Stimulated activated naive B cell treated with anti-CD40 and anti-IgM and Interleukin-4, amounts not matched to agents 10 μg/mL and 1 μg/mL and 100 μg/mL, for 72 hours (primary cell): Measurements from ENCODE around the gene C3orf22.
"Not testable (repeated sequence)": the region's sequence is repeated elsewhere in the genome, so short reads cannot be mapped to it uniquely, and the experiment has no call there.

Experiments used
- ATAC-seq, 2 donors: fragments of 150-1000 bp; cut with Tn5 transposase; replicated peaks; 2 replicates each; pipeline ENCODE4 v1.10.0; 2021; ENCODE audit warnings: moderate library complexity in 1 of 2
- DNase-seq: peaks from one replicate; pipeline ENCODE4 v3.0.0; 2021
- H3K27ac Mint-ChIP-seq: one replicate; pipeline ENCODE4 v1.8.0; 2022; ENCODE audit warnings: mild to moderate bottlenecking, mixed read lengths
- H3K27me3 Mint-ChIP-seq, 2 donors: one replicate each; pipeline ENCODE4 v1.8.0; 2022; ENCODE audit warnings: mixed read lengths in 2 of 2
- H3K36me3 Mint-ChIP-seq, 2 donors: one replicate each; pipeline ENCODE4 v1.8.0; 2022; ENCODE audit warnings: mixed read lengths in 2 of 2, mild to moderate bottlenecking in 1 of 2
- H3K4me1 Mint-ChIP-seq, 2 donors: one replicate each; pipeline ENCODE4 v1.8.0; 2022; ENCODE audit warnings: mixed read lengths in 2 of 2, mild to moderate bottlenecking in 1 of 2
- H3K4me3 Mint-ChIP-seq, 2 donors: one replicate each; pipeline ENCODE4 v1.8.0; 2022; ENCODE audit warnings: mild to moderate bottlenecking in 2 of 2, mixed read lengths in 2 of 2, moderate library complexity in 1 of 2
- H3K9me3 Mint-ChIP-seq, 2 donors: one replicate each; pipeline ENCODE4 v1.8.0; 2022; ENCODE audit warnings: mixed read lengths in 2 of 2, mild to moderate bottlenecking in 1 of 2

C3orf22 gene

GRCh38 chr3:126542340-126543241 is 16.1 kb downstream of the C3orf22 start:
- DNase-seq: no peak
- Mint-ChIP-seq H3K27ac (no peak overlapping the region), H3K9me3 (peaks cover 0 to 3% of the 10 kb centered on the region in 2 donors), H3K27me3 (peaks cover 9 to 20% of the 10 kb centered on the region in 2 donors), H3K36me3 (no peaks in the 10 kb centered on the region), H3K4me3 (no peak overlapping the region), H3K4me1 (peaks cover 0 to 15% of the 10 kb centered on the region in 2 donors)
- no peak for ATAC-seq

DNA sequence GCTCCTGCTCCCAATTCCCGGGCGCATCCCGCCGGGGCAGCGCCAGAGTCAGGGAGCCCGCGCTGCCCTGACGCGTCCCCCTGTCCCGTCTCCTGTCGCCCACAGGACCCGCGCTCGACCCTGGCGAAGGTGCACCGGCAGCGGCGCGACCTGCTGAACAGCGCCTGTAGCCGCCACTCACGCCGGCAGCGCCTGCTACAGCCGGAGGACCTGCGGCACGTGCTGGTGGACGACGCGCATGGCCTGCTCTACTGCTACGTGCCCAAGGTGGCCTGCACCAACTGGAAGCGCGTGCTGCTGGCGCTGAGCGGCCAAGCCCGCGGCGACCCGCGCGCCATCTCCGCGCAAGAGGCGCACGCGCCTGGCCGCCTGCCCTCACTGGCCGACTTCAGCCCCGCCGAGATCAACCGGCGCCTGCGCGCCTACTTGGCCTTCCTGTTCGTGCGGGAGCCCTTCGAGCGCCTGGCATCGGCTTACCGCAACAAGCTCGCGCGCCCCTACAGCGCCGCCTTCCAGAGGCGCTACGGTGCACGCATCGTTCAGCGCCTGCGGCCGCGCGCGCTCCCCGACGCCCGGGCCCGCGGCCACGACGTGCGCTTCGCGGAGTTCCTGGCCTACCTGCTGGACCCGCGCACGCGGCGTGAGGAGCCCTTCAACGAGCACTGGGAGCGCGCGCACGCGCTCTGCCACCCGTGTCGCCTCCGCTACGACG is 16.9 kb downstream of the C3orf22 start:
- Mint-ChIP-seq H3K9me3 (peaks cover 0 to 3% of the 10 kb centered on the region in 2 donors), H3K27ac (no peak overlapping the region), H3K4me1 (peaks cover 0 to 15% of the 10 kb centered on the region in 2 donors), H3K36me3 (no peaks in the 10 kb centered on the region), H3K27me3 (peaks cover 14 to 20% of the 10 kb centered on the region in 2 donors), H3K4me3 (no peak overlapping the region)
- ATAC-seq (no peak), DNase-seq (no peak)

- DNase-seq: no peak
- Mint-ChIP-seq H3K4me1 (peaks cover 0 to 15% of the 10 kb centered on the region in 2 donors), H3K4me3 (no peak overlapping the region), H3K27ac (no peak overlapping the region), H3K36me3 (no peaks in the 10 kb centered on the region), H3K9me3 (peaks cover 0 to 3% of the 10 kb centered on the region in 2 donors), H3K27me3 (peaks cover 16 to 20% of the 10 kb centered on the region in 2 donors)
- no peak for ATAC-seq
These were observed 17.6 kb downstream of the C3orf22 start for GRCh38 chr3:126540951-126541627.

DNA sequence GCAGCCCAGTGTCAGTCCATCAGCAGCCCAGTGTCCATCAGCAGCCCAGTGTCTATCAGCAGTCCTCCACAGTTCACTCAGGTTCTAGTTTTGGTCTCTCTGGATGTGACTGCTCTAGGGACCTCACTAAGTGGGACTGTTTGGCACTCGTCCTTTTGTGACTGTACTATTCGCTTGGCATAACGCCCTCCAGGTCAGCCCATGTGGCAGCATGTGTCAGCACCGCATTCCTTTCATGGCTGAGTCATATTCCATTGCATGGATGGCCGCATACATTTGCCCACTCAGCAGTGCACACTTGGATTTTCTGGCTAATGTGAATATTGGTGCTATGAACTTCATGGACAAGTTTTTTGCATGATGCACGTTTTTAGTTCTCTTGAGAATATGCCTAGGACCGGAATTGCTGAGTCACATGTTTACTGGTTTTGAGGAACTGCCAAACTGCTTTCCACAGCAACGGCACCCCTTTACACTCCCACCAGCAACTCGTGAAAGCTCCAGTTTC is 18.3 kb downstream of the C3orf22 start:
- peaks cover 0 to 15% of the 10 kb centered on the region in 2 donors for H3K4me1 Mint-ChIP-seq
- H3K36me3 Mint-ChIP-seq: no peaks in the 10 kb centered on the region
- H3K9me3 Mint-ChIP-seq: peaks cover 0 to 3% of the 10 kb centered on the region in 2 donors
- peaks cover 17 to 23% of the 10 kb centered on the region in 2 donors for H3K27me3 Mint-ChIP-seq
- ATAC-seq (peak in 1 of 2 donors; percentile 29), DNase-seq (no peak)
- no peak overlapping the region for H3K4me3 Mint-ChIP-seq
- no peak overlapping the region for H3K27ac Mint-ChIP-seq

- DNase-seq (no peak), ATAC-seq (no peak)
- H3K4me3 Mint-ChIP-seq: no peak overlapping the region
- peaks cover 0 to 3% of the 10 kb centered on the region in 2 donors for H3K9me3 Mint-ChIP-seq
- no peak overlapping the region for H3K27ac Mint-ChIP-seq
- no peaks in the 10 kb centered on the region for H3K36me3 Mint-ChIP-seq
- H3K27me3 Mint-ChIP-seq: peaks cover 22 to 28% of the 10 kb centered on the region in 2 donors
- peaks cover 0 to 15% of the 10 kb centered on the region in 2 donors for H3K4me1 Mint-ChIP-seq
These were observed 19.0 kb downstream of the C3orf22 start for GRCh38 chr3:126539558-126540250.

- DNase-seq (no peak), ATAC-seq (no peak)
- Mint-ChIP-seq H3K27ac (no peak overlapping the region), H3K27me3 (peaks cover 28 to 34% of the 10 kb centered on the region in 2 donors), H3K4me3 (no peak overlapping the region), H3K9me3 (peaks cover 0 to 3% of the 10 kb centered on the region in 2 donors), H3K4me1 (peaks cover 3 to 15% of the 10 kb centered on the region in 2 donors), H3K36me3 (no peaks in the 10 kb centered on the region)
These were observed 19.8 kb downstream of the C3orf22 start for GRCh38 chr3:126538966-126539365.

- ATAC-seq (no peak), DNase-seq (no peak)
- Mint-ChIP-seq H3K4me1 (peaks cover 3 to 15% of the 10 kb centered on the region in 2 donors), H3K36me3 (no peaks in the 10 kb centered on the region), H3K4me3 (no peak overlapping the region), H3K27ac (no peak overlapping the region), H3K9me3 (peaks cover 0 to 3% of the 10 kb centered on the region in 2 donors), H3K27me3 (peaks cover 28 to 34% of the 10 kb centered on the region in 2 donors)
These were observed 20.4 kb downstream of the C3orf22 start for GRCh38 chr3:126538316-126538715.

- H3K27me3 Mint-ChIP-seq: peaks cover 28 to 34% of the 10 kb centered on the region in 2 donors
- no peak for DNase-seq
- H3K36me3 Mint-ChIP-seq: no peaks in the 10 kb centered on the region
- ATAC-seq: no peak
- H3K27ac Mint-ChIP-seq: no peak overlapping the region
- H3K4me3 Mint-ChIP-seq: no peak overlapping the region
- peaks cover 0 to 3% of the 10 kb centered on the region in 2 donors for H3K9me3 Mint-ChIP-seq
- H3K4me1 Mint-ChIP-seq: peaks cover 3 to 15% of the 10 kb centered on the region in 2 donors
These were observed 20.9 kb downstream of the C3orf22 start for GRCh38 chr3:126537730-126538281.

DNA sequence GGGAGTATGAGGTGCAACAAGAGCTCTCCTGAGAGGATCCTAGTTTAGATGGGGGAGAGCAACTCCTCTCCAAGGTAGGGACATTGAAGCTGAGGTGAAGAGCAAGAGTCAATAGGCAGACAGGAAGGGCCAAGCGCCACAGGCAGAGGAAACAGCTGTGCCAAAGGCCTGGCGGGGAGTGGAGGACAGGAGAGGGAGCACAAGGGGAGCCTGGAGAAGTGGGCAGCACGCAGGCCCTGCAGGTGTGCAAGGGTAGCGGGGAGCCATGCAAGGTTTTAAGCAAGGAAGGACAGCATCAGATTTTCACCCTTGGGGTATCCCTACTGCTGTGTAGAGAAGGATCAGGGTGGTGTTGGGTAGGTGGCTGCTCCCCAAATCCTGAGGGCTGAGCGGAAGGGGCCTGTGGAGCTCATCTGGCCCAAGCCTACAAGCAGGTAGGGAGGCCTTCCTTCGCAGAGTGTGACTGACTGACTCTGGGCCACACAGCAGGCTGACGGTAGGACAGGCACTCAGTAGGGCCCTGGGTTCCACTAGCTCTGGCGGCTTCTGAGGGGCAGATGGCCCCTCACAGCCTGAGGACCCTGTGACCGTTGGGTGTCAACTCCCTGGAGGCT is 21.5 kb downstream of the C3orf22 start:
- no peak for DNase-seq
- no peak overlapping the region for H3K27ac Mint-ChIP-seq

GRCh38 chr3:126536126-126536525 is 22.6 kb downstream of the C3orf22 start:
- DNase-seq (no peak), ATAC-seq (no peak)

More for the DNA sequence above, 21.5 kb downstream of the C3orf22 start:
- H3K9me3 Mint-ChIP-seq: peaks cover 0 to 3% of the 10 kb centered on the region in 2 donors
- peaks cover 3 to 11% of the 10 kb centered on the region in 2 donors for H3K4me1 Mint-ChIP-seq
- no peak for ATAC-seq
- H3K4me3 Mint-ChIP-seq: no peak overlapping the region
- H3K36me3 Mint-ChIP-seq: no peaks in the 10 kb centered on the region
- peaks cover 28 to 34% of the 10 kb centered on the region in 2 donors for H3K27me3 Mint-ChIP-seq

DNA sequence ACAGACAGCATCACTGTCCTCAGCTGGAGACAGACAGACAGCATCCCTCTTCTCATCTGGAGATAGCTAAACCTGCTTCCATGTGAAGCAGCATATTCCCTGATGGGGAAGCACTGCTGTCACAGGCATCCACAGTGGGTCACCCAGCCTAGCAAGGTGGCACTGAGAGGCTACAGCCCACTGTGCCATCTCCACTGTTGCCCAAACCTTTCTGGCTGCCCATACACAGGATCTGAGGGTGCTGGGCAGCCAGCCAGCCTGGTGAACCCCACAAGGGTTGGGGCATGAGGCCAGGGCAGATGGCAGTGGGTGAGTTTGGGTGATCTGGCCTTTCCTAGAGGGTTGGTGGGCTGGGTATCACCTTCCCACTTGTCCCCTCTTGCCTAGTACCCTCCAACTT is 23.1 kb downstream of the C3orf22 start:
- Mint-ChIP-seq H3K4me3 (no peak overlapping the region), H3K27ac (no peak overlapping the region), H3K27me3 (peaks cover 24 to 25% of the 10 kb centered on the region in 2 donors), H3K4me1 (peaks cover 3% of the 10 kb centered on the region in 2 donors), H3K9me3 (peaks cover 0 to 2% of the 10 kb centered on the region in 2 donors), H3K36me3 (no peaks in the 10 kb centered on the region)
- no peak for DNase-seq
- no peak for ATAC-seq

More at GRCh38 chr3:126536126-126536525, 22.6 kb downstream of the C3orf22 start:
- Mint-ChIP-seq H3K4me3 (no peak overlapping the region), H3K27ac (no peak overlapping the region), H3K27me3 (peaks cover 24 to 30% of the 10 kb centered on the region in 2 donors), H3K4me1 (peaks cover 3 to 8% of the 10 kb centered on the region in 2 donors), H3K36me3 (no peaks in the 10 kb centered on the region), H3K9me3 (peaks cover 0 to 2% of the 10 kb centered on the region in 2 donors)

- H3K9me3 Mint-ChIP-seq, H3K27ac Mint-ChIP-seq, DNase-seq, H3K4me1 Mint-ChIP-seq, ATAC-seq, H3K4me3 Mint-ChIP-seq, H3K36me3 Mint-ChIP-seq: not testable (repeated sequence)
- peaks cover 15 to 20% of the 10 kb centered on the region in 2 donors for H3K27me3 Mint-ChIP-seq
These were observed 24.0 kb downstream of the C3orf22 start for GRCh38 chr3:126534716-126535115.

- H3K27me3 Mint-ChIP-seq: peaks cover 13 to 18% of the 10 kb centered on the region in 2 donors
- H3K36me3 Mint-ChIP-seq: no peaks in the 10 kb centered on the region
- peaks cover 0 to 8% of the 10 kb centered on the region in 2 donors for H3K4me1 Mint-ChIP-seq
- ATAC-seq (no peak), DNase-seq (no peak)
- H3K27ac Mint-ChIP-seq: no peak overlapping the region
- no peak overlapping the region for H3K4me3 Mint-ChIP-seq
- H3K9me3 Mint-ChIP-seq: no peaks in the 10 kb centered on the region
These were observed 25.2 kb downstream of the C3orf22 start for GRCh38 chr3:126533506-126533905.
